ENCODE measurements around the gene DLL4.

Gene DLL4

GRCh38 chr15:40906991-40907802 is 21.9 kb upstream of the DLL4 start:
- DNase-seq = peak; percentile 81

GRCh38 chr15:40908095-40908494 is 21.0 kb upstream of the DLL4 start:
- no peak for DNase-seq

GRCh38 chr15:40909662-40910630 is 19.2 kb upstream of the DLL4 start:
- DNase-seq = no peak

- DNase-seq = peak; percentile 17
Measured at GRCh38 chr15:40911141-40911540, 18.0 kb upstream of the DLL4 start.

GRCh38 chr15:40911693-40912092 is 17.4 kb upstream of the DLL4 start:
- no peak for DNase-seq

- DNase-seq = no peak
Measured at GRCh38 chr15:40912478-40912877, 16.7 kb upstream of the DLL4 start.

- DNase-seq = no peak
Measured at GRCh38 chr15:40914013-40914412, 15.1 kb upstream of the DLL4 start.

- no peak for DNase-seq
Measured at GRCh38 chr15:40914486-40914885, 14.7 kb upstream of the DLL4 start.

- no peak for DNase-seq
Measured at GRCh38 chr15:40915116-40915661, 14.0 kb upstream of the DLL4 start.

GRCh38 chr15:40915679-40916078 is 13.5 kb upstream of the DLL4 start:
- DNase-seq = no peak

GRCh38 chr15:40917585-40917984 is 11.6 kb upstream of the DLL4 start:
- no peak for DNase-seq

GRCh38 chr15:40918146-40918798 is 10.9 kb upstream of the DLL4 start:
- DNase-seq = no peak

- no peak for DNase-seq
Measured at GRCh38 chr15:40918799-40919392, 10.2 kb upstream of the DLL4 start.

GRCh38 chr15:40921949-40922607 is 7.1 kb upstream of the DLL4 start:
- DNase-seq = no peak

GRCh38 chr15:40922608-40923005 is 6.5 kb upstream of the DLL4 start:
- DNase-seq = no peak

- no peak for DNase-seq
Measured at GRCh38 chr15:40923551-40923950, 5.6 kb upstream of the DLL4 start.

- peak; percentile 52 for DNase-seq
Measured at GRCh38 chr15:40925495-40925862, 3.7 kb upstream of the DLL4 start.

GRCh38 chr15:40925863-40926658 is 3.1 kb upstream of the DLL4 start:
- peak; percentile 58 for DNase-seq

- no peak for DNase-seq
Measured at GRCh38 chr15:40926659-40927494, 2.3 kb upstream of the DLL4 start.

GRCh38 chr15:40927495-40927872 is 1.7 kb upstream of the DLL4 start:
- DNase-seq = peak; percentile 82

Measured in NCI-H2171 treated with DMSO at 0.1 percent for 48 hours (cell line).